ENCODE measurements around the gene ANTXR2. TPM values are rescaled to one million over a fixed set of nuclear protein-coding genes. Genes with fewer than 3 reads are reported as not detected.
A peak's percentile ranks its signal among the peaks of the same experiment; 100 is the strongest.
"Not testable (repeated sequence)": the region's sequence is repeated elsewhere in the genome, so short reads cannot be mapped to it uniquely, and the experiment has no call there.

Gene ANTXR2
- polyA plus RNA-seq, 3 donors, result 60.8 to 68.5 (median 61.7) TPM

DNA sequence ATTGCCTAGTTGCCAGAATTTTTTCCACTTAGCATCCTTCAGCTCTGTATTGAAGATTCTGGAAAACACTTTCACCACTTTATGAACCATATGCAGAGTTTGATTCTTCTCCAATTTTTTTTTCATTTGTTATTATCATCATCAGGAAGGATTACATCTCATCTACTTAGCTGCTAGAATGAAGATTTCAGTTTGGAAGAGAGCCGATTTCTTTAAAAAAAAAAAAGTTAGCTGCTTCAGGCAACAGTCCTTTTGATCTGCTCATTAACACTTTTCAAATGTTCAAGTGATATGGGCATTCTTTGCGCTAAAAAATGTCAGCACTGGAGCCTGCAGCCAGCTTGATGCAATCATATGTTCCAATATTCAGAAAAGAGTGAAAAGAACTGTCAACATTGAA is 76.2 kb downstream of the ANTXR2 start:
- DNase-seq, result no peak

DNA sequence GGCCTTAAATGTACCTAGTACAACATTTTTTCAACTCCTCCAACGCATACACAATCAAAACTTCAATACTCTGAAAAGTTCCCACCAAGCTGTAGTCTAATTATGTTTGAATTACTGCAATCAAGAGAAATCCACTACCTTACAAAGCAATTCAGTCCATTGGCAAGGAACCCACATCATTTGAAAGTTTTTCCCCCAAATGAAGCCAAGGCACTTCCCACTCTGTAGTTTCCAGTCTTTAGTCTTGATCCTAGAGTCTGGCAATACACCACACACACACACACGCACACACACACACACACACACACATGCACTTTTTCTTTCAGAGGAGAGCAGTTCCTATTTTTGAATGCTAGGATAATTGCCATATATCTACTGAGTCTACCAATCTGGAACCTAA is 79.6 kb downstream of the ANTXR2 start:
- no peak for DNase-seq

DNA sequence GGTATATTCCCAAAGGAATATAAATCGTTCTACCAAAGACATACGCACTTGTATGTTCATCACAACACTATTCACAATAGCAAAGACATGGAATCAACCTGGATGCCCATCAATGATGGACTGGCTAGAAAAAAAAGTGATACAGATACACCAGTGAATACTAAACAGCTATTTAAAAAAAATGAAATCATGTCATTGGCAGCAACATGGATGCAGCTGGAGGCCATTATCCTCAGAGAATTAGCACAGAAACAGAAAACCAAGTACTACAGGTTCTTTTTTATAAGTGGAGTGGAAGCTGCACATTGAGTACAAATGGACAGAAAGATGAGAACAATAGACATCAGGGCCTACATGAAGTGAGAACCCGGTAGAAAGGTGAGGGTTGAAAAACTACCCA is 81.4 kb downstream of the ANTXR2 start:
- no peak for DNase-seq

DNA sequence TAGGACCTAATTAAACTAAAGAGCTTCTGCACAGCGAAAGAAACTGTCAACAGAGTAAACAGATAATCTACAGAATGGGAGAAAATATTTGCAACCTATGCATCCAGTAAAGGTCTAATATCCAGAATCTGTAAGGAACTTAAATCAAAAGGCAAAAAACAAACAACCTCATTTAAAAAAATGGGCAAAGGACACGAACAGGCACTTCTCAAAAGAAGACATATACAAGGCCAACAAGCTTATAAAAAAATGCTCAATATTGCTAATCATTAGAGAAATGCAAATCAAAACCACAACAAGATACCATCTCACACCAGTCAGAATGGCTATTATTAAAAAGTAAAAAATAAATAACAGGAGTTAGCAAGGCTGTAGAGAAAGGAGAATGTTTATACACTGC is 81.9 kb downstream of the ANTXR2 start:
- DNase-seq, result not testable (repeated sequence)

DNA sequence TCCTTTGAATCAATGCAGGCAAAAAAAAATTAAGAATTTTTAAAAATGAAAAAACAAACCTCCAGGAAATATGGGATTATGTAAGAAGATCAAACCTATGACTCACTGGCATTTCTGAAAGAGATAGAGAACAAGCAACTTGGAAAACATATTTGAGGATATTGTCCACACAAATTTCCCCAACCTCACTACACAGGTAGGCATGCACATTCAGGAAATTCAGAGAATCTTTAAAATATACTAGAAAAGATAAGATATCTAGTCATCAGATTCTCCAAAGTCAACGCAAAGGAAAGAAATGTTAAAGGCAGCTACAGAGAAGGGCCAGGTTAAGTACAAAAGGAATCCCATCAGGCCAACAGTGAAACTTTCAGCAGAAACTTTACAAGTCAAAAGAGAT is 85.6 kb downstream of the ANTXR2 start:
- no peak for DNase-seq

DNA sequence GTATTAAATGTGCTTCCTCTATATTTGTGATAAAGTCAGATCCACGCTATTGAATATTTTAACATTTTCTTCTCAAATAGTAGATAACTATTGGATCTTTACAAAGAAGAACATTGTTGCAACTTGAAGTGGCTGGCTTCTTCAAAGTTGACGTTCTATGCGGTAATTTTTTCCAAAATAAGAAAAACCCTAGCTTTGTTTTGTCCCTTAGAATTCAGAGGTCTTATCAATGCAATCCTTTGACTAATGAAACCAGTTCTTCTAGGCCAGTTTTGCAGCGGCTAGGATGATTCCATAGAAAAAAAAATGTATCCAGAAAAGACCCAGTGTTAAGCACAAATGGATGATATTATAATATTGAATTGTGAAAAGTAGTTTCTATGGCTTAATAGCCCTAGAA is 89.6 kb downstream of the ANTXR2 start:
- no peak for DNase-seq

DNA sequence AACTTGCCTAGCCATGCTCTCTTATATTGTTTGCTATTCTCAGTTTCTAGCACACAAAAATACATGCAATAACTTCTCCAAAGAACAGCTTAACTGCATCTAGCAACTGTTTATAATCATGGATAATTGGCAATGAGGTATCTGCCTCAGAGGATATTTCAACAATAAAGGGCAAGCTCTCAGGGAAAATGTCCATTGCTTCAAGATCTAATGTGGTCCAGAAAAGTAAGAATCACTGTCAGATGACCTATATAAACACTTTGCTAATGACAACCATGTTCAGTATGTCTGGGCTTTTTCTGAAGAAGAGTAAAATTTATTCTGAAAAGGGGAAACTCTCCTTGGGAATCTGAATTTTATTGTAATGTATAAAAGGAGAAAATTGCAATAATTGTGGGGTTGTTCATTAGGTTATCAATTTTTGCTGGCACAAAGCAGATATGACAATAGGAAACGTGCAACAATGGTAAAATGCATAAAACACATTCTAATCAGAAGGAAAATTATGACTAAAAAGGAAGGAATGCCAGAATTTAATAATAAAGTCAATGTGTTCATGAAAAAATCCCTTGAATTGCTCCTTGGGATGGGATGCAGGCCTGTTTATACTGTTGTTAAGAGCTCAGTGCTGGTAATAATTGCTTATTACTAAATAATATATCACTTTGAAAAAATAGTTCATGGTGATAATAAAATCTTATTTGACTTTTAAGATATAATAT is 90.3 kb downstream of the ANTXR2 start:
- DNase-seq, result no peak

DNA sequence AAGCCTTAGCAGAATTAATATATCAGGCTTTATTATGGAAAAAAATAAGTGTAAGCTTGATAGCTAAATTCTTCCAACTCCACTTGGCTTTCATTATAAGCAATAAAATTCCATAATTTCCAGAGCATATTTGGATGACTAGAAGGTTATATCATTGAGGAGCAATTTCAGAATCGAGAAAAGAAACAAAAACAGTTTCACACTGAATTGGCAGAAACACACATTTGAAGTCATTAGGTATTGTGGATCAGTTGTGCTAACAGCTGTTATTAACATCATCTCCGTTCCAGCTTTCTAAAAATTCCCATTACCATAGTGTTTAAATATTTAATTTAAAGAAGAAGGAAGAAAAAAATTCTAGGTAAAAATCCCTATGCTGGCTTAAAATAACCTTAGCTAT is 92.6 kb downstream of the ANTXR2 start:
- no peak for DNase-seq

DNA sequence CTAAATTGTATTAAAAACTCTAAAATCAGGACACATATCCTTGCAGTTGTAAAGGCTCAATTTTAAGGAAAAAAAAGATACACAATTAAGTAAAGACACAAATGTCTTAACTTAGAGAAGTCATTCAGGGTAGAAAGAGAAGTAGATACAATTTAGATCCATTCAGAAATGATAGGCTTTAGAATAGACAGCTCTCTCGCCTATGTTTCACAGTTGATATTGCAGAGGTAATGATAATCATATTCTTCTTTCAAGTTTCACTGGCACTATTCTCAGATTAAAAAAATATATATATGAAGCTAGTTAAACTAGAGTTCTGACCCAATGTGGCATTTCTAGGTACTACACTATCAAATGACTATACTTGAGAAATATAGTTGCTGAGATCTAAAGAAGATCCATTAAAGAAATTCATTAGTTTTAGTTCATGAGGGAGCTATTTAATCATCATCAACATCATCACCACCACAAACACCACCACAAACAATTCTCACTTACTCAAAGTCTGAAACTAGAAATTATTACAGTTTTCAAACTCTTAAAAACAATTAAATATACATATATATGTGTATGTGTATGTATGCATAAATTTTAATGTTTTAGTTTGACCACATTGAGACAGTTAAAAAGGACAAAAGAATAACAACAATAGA is 93.1 kb downstream of the ANTXR2 start:
- no peak for DNase-seq

DNA sequence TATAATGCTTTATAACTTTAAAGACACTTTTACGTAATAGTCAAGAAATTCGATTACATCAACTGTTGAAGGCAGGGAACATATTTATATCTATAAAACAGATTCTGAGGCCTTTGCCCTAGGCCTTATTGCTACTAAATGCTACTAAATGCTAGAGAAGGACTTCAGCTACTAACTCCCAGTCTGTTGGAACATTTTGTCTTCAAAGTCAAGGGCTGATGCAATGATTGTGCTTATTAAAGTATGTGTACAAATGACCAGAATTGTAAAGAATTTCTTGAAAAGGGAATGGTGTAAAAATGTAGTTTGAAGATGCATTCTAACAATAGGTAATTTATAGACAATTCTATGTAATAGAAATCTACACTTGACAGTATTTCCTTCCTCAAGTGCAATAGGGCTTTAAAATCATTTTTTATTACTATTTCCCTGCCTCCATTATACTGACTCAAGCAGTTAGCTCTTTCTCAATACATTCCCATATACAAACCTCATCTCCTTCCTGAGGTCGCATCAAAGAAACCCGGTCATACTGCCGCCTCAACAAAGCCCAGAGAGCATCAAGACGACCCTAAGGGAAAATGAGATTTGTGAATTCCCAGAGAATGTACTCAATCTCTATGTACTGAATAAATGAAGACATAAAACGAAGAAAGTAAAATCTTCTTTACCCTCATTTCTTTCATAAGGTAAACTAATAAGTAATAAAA is 95.7 kb downstream of the ANTXR2 start:
- no peak for DNase-seq

DNA sequence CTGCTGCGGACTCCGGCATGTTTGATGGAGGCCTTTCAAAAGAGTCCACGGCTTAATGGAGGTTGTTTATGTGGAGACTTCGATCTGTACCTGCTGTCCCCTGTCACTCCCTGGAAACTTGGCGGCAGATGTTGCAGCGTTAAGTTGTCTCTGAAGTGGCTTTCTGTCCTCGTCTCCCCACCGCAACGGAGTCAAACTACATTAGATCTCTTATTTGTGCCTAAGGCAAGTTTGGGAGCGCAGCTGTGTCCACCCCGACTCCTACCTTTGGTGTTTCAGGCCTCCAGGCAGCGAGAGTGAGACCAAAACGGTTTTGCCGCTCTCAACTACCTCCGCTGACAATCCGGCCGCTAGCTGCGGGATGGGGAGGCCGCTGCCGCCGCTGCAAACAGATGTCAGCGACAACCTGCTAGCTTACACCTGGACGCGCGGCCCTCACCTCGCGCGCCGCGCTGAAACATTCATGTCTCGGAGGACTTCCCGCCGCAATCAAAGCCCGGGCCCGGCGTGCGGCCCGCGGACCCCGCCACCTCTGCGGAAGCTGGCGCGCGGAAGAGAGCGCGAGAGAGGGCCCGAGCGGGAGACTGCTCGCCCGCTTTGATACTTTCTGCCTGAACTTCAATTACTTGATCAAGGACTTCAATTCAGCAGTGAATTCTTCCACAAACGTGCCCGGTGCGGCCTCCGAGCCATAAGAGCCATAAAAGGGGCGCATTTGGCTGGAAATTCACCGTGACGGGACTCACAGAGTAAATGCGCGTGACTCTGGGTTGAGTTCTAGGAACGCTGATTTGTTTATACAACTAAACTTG is 108.4 kb downstream of the ANTXR2 start:
- peak; percentile 26 for DNase-seq

DNA sequence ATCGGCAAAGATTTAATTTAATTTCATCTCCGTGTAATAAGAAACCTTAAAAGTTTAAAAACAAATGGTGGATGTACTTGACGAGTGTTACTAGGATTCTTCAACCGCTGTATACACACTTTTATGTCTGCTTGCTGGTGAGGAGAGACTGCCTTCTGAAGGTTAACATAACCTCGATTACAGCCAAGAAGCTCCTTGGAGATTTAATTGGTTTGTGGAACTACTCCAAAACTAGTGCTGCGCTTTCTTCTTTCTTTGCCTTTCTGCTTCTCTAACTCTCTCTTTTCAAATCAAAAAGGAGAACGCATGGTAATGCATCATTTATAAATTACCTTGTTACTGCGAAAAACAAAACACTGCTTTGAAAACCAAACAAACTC is 109.0 kb downstream of the ANTXR2 start:
- no peak for DNase-seq

DNA sequence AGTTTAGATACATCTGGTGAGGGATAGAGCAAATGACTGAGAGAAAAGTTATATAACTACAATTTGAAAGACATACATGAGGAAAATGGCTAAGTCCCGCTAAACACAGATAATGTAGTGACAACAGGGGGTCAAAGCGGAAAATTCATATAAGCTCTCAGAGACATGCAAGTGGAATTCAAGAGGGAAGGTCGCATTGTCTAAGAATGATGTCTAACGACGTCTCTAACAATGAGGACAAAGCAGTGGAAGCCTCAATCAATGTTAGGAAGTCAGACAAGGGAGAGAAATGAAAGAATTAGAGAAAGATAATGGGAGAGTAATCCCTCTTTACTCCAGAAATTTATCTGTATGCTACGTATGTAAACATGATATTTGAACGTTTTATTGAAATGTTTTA is 113.4 kb downstream of the ANTXR2 start:
- no peak for DNase-seq

DNA sequence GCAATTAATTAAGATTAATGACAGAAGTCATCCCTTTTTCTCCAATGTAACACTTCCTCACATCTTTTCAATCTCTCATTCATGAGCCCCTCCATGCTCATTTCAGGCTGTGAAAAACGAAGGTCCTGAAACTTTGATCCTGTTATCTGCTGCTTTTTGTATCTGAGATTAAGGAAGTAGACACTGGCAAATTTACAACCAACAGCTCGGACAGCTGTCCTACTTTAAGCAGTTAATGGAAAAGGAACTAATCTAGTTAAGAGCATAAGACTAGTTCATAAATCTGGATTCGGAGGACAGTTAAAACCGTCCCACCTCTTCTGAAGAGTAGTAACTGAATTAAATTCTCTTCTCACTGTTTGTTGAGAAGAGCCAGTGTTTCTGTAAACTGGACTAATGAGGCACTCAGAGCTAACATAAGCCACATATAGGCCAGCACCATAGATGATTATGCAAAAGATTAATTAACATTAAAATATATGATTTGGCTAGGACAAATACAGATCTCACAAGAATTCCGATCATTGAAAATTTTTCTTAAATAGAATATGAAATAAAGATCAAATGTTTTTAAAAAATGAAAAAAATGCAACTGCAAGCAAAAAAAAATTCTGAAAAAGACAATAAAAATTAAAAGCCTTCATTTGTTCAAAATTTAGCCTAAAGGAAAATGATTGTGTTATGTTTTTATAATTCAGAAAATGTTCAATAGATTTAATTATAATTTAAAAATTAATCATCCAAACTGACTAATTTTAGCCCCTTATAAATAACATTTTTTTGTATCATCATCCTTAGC is 114.4 kb downstream of the ANTXR2 start:
- no peak for DNase-seq

DNA sequence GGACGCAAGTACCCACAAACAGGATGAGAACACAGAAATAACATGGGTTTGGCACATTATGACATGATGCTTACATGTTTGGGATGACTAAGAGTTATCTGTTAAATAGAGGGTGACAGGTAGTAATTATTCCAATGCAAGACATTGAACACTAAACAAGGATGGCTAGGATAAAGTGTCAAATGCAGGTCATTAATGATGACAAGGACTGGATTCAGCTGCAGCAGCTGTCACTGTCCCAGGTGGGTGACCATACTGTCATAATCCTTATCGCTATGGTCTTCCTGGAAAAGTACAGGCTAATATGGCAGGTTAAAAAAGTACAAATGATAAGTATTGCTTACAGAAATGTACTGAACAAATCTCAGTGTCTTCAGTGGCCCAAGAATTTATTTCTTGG is 123.9 kb downstream of the ANTXR2 start:
- no peak for DNase-seq

DNA sequence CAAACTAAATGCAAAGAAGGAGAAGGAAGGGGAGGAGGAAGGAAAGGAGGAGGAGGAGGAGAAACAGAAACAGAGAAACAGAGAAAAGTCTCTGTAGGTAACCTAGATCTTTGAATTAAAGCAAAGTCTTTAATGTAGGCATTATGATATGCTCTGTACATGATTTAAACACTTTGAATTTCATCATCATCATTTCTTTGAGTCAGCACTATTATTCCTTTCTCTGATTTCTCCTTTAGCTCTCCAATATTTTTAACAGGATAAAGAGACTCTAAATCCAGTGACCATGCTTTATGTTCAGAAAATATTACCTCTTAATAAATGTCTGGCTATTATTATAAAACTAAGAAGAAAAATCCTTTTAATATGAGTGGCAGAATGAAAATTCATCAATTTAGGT is 124.3 kb downstream of the ANTXR2 start:
- no peak for DNase-seq

DNA sequence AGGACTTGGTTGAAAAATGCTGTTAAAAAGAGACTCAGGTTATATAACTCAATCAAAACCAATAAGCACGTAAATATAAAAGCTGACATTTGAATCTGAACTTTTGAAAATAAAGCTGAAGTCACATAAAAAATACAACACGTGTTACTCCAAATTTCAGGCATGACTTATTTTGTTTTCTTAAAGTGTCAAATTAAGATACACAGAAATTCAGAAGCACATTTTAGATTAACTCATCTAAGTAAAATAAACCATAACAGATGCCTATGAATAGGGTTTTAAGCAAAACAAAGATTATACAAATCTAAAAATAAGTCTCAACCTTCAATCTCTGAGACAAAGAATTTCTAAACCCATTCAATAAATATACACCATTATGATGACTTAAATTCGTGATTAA is 124.8 kb downstream of the ANTXR2 start:
- DNase-seq, result no peak

DNA sequence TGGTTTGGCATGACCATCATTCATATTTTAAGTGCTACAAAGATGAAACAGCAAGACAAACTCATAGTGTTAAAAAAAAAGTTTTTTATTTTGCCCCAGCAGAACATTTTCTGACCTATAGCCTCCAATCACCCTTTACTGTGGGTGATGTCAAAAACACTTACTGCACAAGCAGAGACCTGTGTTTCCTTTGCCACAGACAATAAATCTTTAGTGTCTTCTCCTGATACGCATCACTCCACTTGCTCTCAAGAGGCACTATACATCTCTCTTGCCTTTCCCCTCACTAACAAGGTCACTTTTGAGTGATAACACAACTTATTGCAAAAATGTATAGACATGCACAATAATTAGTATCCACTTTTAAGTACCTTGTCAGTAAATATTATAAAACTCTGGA is 125.6 kb downstream of the ANTXR2 start:
- peak; percentile 23 for DNase-seq

DNA sequence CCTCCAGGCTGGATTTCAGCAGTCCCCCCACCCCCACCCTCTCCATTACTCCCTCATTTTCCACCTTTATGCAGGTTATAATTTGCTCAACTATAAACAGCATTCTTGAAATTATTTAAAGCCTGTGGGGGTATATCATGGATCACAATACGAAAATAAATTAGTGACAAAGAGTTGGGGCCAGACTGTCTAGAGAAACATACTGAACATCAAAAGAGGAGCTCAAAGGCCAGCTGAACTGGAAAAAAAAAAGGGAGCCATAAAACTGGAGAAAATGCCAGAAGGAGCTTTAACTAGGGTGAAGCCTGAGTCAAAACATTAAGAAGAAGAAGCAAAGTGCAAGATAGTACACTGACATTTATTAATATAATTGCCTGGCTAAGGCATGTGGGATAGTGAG is 137.8 kb downstream of the ANTXR2 start:
- peak; percentile 16 for DNase-seq

DNA sequence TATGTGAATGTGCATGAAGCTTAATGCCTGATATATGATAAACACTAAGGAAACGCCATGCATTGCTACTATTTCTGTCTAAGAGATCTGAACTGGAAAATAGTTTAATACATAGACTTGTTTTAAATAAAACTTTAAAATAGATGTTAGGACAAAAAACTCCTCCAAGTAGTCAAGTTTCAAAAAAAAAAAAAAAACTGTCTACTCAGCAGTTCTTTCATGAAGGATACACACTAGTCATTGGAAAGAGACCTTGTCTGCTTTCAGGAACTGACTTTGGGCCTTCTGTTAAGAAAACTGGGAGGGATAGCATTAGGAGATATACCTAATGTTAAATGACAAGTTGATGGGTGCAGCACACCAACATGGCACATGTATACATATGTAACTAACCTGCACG is 138.4 kb downstream of the ANTXR2 start:
- DNase-seq, result no peak

DNA sequence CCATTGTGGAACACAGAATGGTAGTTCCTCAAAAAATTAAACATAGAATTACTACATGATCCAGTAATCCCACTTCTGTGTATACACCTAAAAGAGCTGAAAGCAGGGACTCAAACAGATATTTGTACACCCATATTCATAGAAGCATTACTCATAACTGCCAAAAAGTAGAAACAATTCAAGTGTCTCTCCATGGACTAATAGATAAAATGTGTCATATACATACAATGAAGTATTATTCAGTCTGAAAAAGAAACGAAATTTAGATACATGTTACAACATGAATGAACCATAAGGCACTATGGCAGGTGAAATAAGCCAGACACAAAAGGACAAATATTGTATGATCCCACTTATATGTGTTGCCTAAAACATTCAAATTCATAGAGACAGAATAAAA is 145.1 kb downstream of the ANTXR2 start:
- DNase-seq, result no peak

DNA sequence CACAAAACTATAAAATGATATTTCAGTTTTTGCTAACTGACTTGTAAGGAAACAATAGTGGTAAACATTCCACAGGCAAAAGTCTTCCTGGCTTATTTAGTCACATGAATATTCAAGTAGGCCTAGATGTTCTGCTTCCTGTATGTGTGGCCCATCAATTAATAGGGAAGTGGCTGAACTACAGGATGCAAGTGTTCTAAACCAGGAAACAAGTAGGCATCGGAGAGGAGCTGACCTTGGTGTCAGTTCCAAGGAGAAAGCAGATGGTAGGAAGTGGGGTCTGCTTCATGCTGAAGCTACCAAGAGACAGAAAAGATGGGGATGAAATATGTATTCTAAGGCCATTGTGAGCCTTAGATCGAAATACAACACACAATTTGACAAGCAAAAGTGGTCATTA is 149.7 kb downstream of the ANTXR2 start:
- no peak for DNase-seq

Measured in renal pelvis (tissue), 4 donors.